NCI-H226 (cell line): ENCODE results near the gene FKTN.

Source experiments
- DNase-seq: peaks from one replicate; pipeline ENCODE4 v3.0.0-alpha.2; 2015

FKTN gene

GRCh38 chr9:105679257-105680022, 121.5 kb downstream of the FKTN start:
- DNase-seq: no peak

GRCh38 chr9:105681313-105681712, 123.4 kb downstream of the FKTN start:
- no peak for DNase-seq

- peak; percentile 68 for DNase-seq
Measured at GRCh38 chr9:105681724-105682123, 123.8 kb downstream of the FKTN start.

GRCh38 chr9:105683688-105684275, 125.9 kb downstream of the FKTN start:
- DNase-seq: no peak

GRCh38 chr9:105686936-105687335, 129.0 kb downstream of the FKTN start:
- no peak for DNase-seq
